Right lobe of liver (tissue), 6 donors: ENCODE measurements around the gene ZBTB12. TPM values are rescaled to one million over a fixed set of nuclear protein-coding genes. Genes with fewer than 3 reads are reported as not detected.
"Not testable (repeated sequence)": the region's sequence is repeated elsewhere in the genome, so short reads cannot be mapped to it uniquely, and the experiment has no call there.

Experiments used
- ATAC-seq, 4 donors: fragments of 200-7000 bp; cut with Tn5 transposase; one replicate each; pipeline ENCODE4 v1.9.1; 2020; ENCODE audit warnings: mild to moderate bottlenecking in 4 of 4, moderate library complexity in 4 of 4
- DNase-seq, 3 donors: peaks; one replicate each; pipeline ENCODE4 v3.0.0-alpha.2; 2020
- H3K27ac ChIP-seq, 3 donors: fragments of 200-600 bp; one replicate each; pipeline ENCODE4 v1.8.0; 2022
- H3K27me3 ChIP-seq, 2 donors: fragments of 200-600 bp; one replicate each; pipeline ENCODE4 v1.8.0; 2022
- H3K36me3 ChIP-seq, 4 donors: fragments of 200-600 bp; sonication (generic) in 1 of 4; one replicate each; pipeline versions ENCODE4 v1.5.1 to v1.8.0; 2017 to 2022; ENCODE audit warnings: control low read depth in 1 of 4
- H3K4me1 ChIP-seq, 4 donors: fragments of 200-600 bp; sonication (generic) in 1 of 4; one replicate each; pipeline versions ENCODE4 v1.5.1 to v1.8.0; 2017 to 2022; ENCODE audit warnings: control low read depth in 1 of 4
- H3K4me3 ChIP-seq, 3 donors: fragments of 200-600 bp; one replicate each; pipeline ENCODE4 v1.8.0; 2022
- H3K9me3 ChIP-seq, 4 donors: fragments of 200-600 bp; sonication (generic) in 1 of 4; one replicate each; pipeline versions ENCODE4 v1.5.1 to v1.8.0; 2017 to 2022; ENCODE audit warnings: control low read depth in 1 of 4
- POLR2A ChIP-seq: fragments of 450-650 bp; IDR thresholded peaks from one replicate; pipeline ENCODE4 v1.6.1; 2017; ENCODE audit warnings: antibody characterized with exemption, mild to moderate bottlenecking
- WGBS: methylation state at CpG from one replicate; pipeline ENCODE4 v1.1.6; 2018; ENCODE audit warnings: low coverage, low lambda C conversion rate; ENCODE audit not compliant: insufficient coverage; ENCODE audit errors: missing lambda C conversion rate; 5-methylcytosine and 5-hydroxymethylcytosine counted together
- intact Hi-C, 2 donors: fragments of 100-400 bp; cut with DNase I; formaldehyde crosslinking; loops; one replicate each; pipeline versions ENCODE4 v1.11.2 to v1.14.1; 2022
- total RNA-seq, 6 experiments: library from RNA; depleted of rRNA in 2 of 6; stranded (reverse); fragments of >200 nt in 2 of 6; fragmentation: NEBNext Ultra II Directional in 3 of 6; extraction: Animal tissue kit (Norgen Biotek cat#: 25700) in 3 of 6; gene quantifications; one replicate each; pipeline versions ENCODE4 v1.1.0 to v1.2.4, GENCODE V29; 2016 to 2023
- TF ChIP-seq, protein P1 (sequence below), 4 donors: fragments of 200-600 bp in 3 of 4; fragments of 450-650 bp in 1 of 4; IDR thresholded peaks; one replicate each; pipeline versions ENCODE4 v1.5.1 to v1.8.0; 2016 to 2022; ENCODE audit warnings: antibody characterized with exemption in 4 of 4, mild to moderate bottlenecking in 2 of 4
- donor health status: DM: no; HTN: yes; CAD: no.
- donor health status: DM: no; HTN: no; CAD: no.
- donor health status: DM: no; HTN: no; CAD: no.
- donor health status: DM: no; HTN: yes; CAD: no.
- donor health status: DM: no; HTN: yes; CAD: no.

Gene ZBTB12
- total RNA-seq, 6 experiments from 2014 or later, result 0.25 to 0.82 (median 0.51) TPM; not detected in 1

DNA sequence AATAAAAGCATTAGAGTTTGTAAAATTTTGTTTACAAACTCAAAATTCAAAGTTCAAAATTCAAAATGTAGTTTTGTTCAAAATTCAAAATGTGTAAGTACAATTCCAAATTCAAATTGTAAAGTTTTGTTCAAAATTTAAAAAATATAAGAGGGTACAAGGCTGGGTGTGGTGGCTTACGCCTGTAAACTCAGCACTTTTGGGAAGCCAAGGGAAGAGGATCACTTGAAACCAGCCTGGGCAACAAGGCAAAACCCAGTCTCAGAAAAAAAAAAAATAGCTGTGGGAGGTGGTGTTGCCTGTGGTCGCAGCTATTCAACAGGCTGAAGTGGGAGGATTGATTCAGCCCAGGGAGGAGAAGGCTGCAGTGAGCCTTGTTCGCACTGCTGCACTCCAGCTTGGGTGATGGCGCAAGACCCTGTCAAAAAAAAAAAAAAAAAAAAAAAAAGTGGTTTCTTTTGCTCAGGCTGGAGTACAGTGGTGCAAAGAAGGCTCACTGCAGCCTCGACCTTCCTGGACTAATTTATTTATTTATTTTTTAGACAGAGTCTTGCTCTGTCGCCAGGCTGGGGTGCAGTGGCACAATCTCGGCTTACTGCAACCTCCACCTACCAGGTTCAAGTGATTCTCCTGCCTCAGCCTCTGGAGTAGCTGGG lies 5.4 kb upstream of the ZBTB12 start:
- no peak overlapping the region for H3K27ac ChIP-seq
- H3K27me3 ChIP-seq, result no peaks in the 10 kb centered on the region
- H3K4me1 ChIP-seq, result peaks cover 0 to 8% (median 2%) of the 10 kb centered on the region in 4 donors
- WGBS, result 23% methylated on average over 7 of the region's 7 CpGs
- H3K9me3 ChIP-seq, result no peaks in the 10 kb centered on the region
- DNase-seq (no peak), ATAC-seq (peak; percentile 72 to 81 (median 78))
- TF ChIP-seq, protein P1, sequence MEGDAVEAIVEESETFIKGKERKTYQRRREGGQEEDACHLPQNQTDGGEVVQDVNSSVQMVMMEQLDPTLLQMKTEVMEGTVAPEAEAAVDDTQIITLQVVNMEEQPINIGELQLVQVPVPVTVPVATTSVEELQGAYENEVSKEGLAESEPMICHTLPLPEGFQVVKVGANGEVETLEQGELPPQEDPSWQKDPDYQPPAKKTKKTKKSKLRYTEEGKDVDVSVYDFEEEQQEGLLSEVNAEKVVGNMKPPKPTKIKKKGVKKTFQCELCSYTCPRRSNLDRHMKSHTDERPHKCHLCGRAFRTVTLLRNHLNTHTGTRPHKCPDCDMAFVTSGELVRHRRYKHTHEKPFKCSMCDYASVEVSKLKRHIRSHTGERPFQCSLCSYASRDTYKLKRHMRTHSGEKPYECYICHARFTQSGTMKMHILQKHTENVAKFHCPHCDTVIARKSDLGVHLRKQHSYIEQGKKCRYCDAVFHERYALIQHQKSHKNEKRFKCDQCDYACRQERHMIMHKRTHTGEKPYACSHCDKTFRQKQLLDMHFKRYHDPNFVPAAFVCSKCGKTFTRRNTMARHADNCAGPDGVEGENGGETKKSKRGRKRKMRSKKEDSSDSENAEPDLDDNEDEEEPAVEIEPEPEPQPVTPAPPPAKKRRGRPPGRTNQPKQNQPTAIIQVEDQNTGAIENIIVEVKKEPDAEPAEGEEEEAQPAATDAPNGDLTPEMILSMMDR (IDR thresholded peaks at IDR 0.05), result no peak
- no peak for TF ChIP-seq POLR2A
- no peaks in the 10 kb centered on the region for H3K36me3 ChIP-seq
- no peak overlapping the region for H3K4me3 ChIP-seq
- intact Hi-C loops, result loop anchor here in 1 of 2 donors (10.0 kb wide), 1 partner anchor 48 kb away; the partner anchor contains the start of genes NELFE and SKIC2

DNA sequence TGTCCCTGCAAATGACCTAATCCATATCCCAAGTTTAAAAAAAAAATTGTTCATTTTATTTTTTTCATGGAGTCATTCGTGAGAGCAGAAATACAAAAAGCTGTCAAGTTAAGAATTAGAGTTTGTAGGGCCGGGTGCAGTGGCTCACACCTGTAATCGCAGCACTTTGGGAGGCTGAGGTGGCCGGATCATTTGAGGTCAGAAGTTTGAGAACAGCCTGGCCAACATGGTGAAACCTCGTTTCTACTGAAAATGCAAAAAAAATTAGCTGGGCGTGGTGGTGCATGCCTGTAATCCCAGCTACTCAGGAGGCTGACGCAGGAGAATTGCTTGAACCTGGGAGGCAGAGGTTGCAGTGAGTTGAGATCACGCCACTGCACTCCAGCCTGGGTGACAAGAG lies 4.8 kb upstream of the ZBTB12 start:
- ATAC-seq, H3K27ac ChIP-seq, H3K27me3 ChIP-seq, H3K36me3 ChIP-seq, H3K9me3 ChIP-seq, H3K4me3 ChIP-seq, DNase-seq, H3K4me1 ChIP-seq: not testable (repeated sequence)
- intact Hi-C loops, result loop anchor here in 1 of 2 donors (10.0 kb wide), 1 partner anchor 48 kb away; the partner anchor contains the start of genes NELFE and SKIC2
- whole genome bisulfite sequencing, result 65% methylated on average over 8 of the region's 8 CpGs

DNA sequence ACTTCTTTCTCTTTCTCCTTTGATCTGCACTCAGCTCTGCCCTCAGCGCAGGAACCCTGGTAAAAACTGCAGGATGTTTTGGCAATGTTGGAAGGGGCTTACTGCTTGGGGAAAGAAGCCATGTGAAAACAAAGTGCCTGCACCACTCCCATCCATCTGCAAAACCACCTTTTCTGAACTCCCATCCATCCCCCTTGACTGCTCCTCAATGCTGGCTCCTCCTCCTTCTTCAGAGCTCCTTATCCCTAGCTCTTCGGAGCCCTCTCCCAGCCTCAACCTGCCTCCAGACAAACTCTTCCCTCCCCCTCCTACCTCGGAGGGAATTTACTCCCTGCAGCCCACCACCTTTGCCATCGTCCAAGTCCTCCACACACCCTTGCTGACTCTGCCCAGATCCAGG lies 4.2 kb upstream of the ZBTB12 start:
- H3K27ac ChIP-seq, result no peak overlapping the region
- no peak for ATAC-seq
- WGBS, result 62% methylated on average over 3 of the region's 4 CpGs
- intact Hi-C loops, result loop anchor here in 1 of 2 donors (10.0 kb wide), 1 partner anchor 49 kb away; the partner anchor contains the start of genes NELFE and SKIC2
- no peaks in the 10 kb centered on the region for H3K9me3 ChIP-seq
- no peak for TF ChIP-seq POLR2A
- TF ChIP-seq, protein P1 (IDR thresholded peaks at IDR 0.05), result no peak
- no peaks in the 10 kb centered on the region for H3K27me3 ChIP-seq
- H3K4me3 ChIP-seq, result no peak overlapping the region
- DNase-seq, result no peak
- no peaks in the 10 kb centered on the region for H3K36me3 ChIP-seq
- H3K4me1 ChIP-seq, result peaks cover 0 to 8% (median 3%) of the 10 kb centered on the region in 4 donors

DNA sequence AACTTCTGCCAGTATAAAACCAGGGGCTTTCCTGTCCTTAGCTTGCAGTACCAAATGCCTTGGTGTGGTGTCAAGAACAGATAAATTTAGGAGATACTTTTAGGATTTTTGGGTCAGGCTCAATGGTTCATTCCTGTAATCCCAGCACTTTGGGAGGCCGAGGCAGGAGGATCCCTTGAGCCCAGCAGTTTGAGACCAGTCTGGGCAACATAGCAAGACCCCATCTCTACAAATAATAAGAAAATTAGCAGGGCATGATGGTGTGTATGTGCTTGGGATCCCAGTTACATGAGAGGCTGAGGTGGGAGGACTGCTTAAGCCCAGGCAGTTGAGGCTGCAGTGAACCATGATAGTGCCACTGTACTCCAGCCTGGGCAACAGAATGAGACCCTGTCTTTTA lies 3.2 kb upstream of the ZBTB12 start:
- H3K4me3 ChIP-seq, result no peak overlapping the region
- TF ChIP-seq POLR2A, result no peak
- TF ChIP-seq, protein P1 (IDR thresholded peaks at IDR 0.05), result no peak
- H3K4me1 ChIP-seq, result peaks cover 0 to 9% (median 4%) of the 10 kb centered on the region in 4 donors
- no peak for ATAC-seq
- H3K36me3 ChIP-seq, result no peaks in the 10 kb centered on the region
- 80% methylated on average over 1 of the region's 1 CpG for whole genome bisulfite sequencing
- no peak overlapping the region for H3K27ac ChIP-seq
- intact Hi-C loops, result loop anchor here in 1 of 2 donors (10.0 kb wide), 1 partner anchor 50 kb away; the partner anchor contains the start of genes NELFE and SKIC2
- DNase-seq, result no peak
- no peaks in the 10 kb centered on the region for H3K9me3 ChIP-seq
- H3K27me3 ChIP-seq, result no peaks in the 10 kb centered on the region

DNA sequence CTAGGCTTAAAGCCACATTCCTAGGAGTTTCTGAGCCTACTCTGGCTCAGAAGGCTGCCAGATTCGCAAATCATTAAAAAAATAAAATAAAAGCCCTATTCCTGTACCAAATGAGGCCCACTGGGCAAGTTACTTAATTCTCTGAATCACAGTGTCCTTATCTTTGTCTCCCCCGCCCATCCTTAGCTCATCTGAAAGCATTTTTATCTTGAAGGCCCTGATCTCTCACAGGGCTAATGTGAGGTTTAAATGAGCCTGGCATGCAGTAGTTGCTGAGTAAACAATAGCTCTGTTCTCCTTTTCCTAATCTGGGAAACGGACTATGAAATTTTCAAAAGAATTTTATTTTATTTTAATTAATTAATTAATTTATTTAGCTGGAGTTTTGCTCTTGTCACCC lies 2.1 kb upstream of the ZBTB12 start:
- peaks cover 0 to 10% (median 4%) of the 10 kb centered on the region in 4 donors for H3K4me1 ChIP-seq

More for the DNA sequence above, 2.1 kb upstream of the ZBTB12 start:
- Histone ChIP-seq H3K9me3 (no peaks in the 10 kb centered on the region), H3K36me3 (no peaks in the 10 kb centered on the region), H3K4me3 (no peak overlapping the region), H3K27ac (no peak overlapping the region), H3K27me3 (no peaks in the 10 kb centered on the region)
- TF ChIP-seq POLR2A, result no peak
- TF ChIP-seq, protein P1 (IDR thresholded peaks at IDR 0.05), result no peak
- ATAC-seq (no peak), DNase-seq (no peak)
- WGBS, result 78% methylated on average over 3 of the region's 3 CpGs
- intact Hi-C loops, result loop anchor here in 1 of 2 donors (10.0 kb wide), 1 partner anchor 51 kb away; the partner anchor contains the start of genes NELFE and SKIC2
